Activated effector memory CD4-positive, alpha-beta T cell treated with Interleukin-2 at 50 U/mL for 16 hours (primary cell): ENCODE measurements around the gene BBS9.
"Not testable (repeated sequence)": the region's sequence is repeated elsewhere in the genome, so short reads cannot be mapped to it uniquely, and the experiment has no call there.

ENCODE experiments used
- DNase-seq: peaks from one replicate; pipeline ENCODE4 v3.0.0-alpha.2; 2020

The BBS9 gene

DNA sequence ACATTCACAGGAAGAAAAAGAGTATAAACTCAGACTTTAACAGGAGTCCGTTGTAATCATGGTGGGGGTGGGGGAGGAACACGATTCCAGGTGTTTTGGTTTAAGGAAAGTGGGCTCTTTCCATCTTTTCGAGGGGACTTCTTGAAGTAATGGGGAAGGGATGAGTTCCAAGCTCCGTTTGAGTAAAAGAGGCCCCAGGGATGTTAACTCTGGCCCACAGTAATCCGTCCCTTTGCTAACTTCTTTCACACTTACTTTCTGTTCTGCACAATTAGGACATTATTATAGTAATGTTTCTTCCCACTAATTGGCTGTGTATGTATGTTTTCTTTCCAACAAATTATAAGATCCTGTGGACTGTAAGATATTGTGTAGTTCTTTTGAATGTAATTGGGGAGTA lies 374.4 kb downstream of the BBS9 start:
- DNase-seq = no peak

DNA sequence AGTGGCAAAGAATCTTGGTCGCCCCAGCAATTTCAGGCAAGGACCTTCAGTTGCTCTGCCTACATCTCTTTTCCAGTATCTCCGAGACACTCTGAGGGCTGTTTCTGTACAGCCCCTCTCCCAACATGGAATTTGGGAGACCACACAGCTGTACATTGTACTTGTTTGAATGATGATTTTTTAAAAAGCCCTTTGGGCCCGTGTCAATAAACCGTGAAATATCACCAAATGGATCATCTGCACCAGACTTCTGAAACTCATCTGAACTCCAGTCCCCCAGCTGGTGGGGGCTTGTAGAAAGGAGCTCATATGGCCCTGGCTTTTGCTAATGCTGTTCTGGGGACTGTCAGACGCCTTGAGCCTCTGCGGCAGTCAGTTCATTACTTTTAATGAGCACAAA lies 374.9 kb downstream of the BBS9 start:
- no peak for DNase-seq

DNA sequence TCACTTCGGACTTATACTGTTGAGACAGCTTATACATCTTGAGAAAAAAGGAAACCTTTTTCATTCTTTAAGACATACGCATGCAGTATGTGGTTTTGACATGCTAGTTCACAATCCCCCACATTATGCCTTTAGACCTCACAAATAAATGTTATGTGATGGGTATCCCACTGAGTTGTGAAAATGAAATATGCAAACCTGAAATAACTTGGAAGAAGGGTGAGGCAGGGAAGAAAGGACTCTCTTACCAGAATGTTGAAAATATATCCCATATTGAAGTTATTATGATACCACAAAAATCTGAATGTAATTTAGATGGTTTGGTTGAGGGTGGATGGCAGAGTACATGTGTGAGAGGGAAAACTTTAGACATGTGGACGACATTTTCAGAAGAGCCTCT lies 379.8 kb downstream of the BBS9 start:
- DNase-seq = no peak

DNA sequence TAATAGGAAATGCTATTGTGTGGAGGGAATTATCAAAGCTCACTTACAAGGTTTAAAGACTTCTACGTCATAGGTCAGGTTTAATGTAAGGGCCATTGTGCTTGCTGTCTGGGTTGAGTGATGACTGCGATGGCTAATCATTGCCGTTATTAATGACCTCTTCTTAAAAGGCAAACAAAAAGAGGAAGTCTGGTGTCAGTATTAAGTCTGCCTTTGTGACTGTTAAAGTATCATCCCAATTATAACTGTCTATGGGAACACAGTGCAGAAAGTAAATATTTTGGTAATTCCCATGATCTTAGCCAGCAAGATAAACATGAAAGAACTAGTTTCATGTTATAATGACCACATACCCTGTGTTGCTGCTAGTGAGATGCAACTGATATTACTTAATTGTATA lies 382.4 kb downstream of the BBS9 start:
- DNase-seq = no peak

DNA sequence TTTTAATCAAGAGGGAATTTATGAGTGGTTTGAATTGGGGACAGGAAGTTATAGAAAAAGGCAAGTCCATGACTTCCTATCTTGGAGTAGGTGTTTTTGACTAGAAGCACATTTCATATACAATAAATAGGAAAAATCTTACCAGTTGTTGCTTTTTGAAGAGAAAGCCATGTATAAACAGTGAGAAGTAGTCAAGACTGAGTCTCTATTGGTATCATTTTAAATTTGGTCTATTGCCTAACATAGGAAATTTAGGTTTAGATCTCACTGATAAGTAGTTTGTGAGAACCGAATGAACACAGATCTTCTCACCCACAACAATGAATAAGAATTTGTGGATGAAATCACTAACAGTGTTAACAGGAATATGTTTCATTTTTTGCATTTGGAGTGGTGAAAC lies 387.2 kb downstream of the BBS9 start:
- DNase-seq = no peak

- DNase-seq = no peak
These were observed 387.8 kb downstream of the BBS9 start for GRCh38 chr7:33517191-33517590.

GRCh38 chr7:33527008-33527407 lies 397.6 kb downstream of the BBS9 start:
- DNase-seq = not testable (repeated sequence)

DNA sequence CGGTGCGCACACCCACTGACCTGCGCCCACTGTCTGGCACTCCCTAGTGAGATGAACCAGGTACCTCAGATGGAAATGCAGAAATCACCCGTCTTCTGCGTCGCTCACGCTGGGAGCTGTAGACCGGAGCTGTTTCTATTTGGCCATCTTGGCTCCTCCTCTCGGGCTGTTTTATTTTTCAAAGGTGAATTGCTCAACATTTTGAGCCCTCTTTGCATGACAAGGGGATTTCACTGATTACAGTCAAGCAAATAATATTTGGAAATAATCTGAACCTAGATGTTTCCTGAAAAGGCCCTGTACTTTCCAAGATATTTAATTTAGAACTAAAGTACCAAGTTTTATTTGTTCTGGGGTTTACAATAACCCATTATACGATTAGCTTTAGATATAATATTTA lies 398.2 kb downstream of the BBS9 start:
- not testable (repeated sequence) for DNase-seq

GRCh38 chr7:33529070-33529469 lies 399.7 kb downstream of the BBS9 start:
- DNase-seq = no peak

GRCh38 chr7:33530664-33531063 lies 401.3 kb downstream of the BBS9 start:
- DNase-seq = no peak

- DNase-seq = no peak
These were observed 402.5 kb downstream of the BBS9 start for GRCh38 chr7:33531888-33532287.

GRCh38 chr7:33534833-33535232 lies 405.5 kb downstream of the BBS9 start:
- DNase-seq = no peak

DNA sequence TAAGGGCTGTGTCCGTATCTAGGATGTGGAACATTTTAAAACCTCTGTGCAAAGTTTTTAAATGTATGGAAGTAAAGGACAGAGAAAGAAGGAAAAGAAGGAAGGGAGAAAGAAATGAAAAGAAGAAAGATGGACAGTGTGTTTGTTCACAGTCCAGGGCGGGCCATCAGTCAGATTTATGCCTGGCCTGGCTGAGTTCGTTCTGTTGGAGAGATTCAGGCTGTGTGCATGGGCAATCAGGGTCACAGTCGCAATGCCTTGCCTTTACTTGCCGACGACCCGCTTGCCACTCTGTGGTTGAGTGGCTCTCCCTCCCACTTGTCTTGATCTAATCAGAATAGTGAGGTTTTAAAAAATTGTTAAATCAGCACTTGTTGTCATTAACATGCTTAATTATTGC lies 406.6 kb downstream of the BBS9 start:
- DNase-seq = no peak

GRCh38 chr7:33536398-33537103 lies 407.2 kb downstream of the BBS9 start:
- no peak for DNase-seq

DNA sequence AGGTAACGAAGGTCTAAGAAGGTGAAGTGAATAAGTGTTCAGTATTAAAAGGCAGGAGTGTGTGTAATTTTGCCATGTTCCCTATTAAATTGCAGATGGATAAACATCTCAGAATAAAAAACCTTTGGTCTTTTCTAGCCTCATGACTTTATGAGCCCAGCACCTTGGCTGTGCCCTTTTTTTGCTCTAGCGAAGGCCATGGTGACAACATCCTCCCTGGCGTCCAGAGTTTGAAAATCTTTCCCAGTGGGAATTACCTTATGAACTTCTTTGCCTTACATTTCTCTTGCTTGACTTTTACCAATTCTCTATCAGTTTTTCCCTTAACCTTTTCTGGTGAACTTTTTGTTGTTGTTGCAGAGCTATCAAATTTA lies 407.7 kb downstream of the BBS9 start:
- no peak for DNase-seq

GRCh38 chr7:33539198-33539597 lies 409.8 kb downstream of the BBS9 start:
- no peak for DNase-seq

- no peak for DNase-seq
These were observed 410.5 kb downstream of the BBS9 start for GRCh38 chr7:33539659-33540400.

DNA sequence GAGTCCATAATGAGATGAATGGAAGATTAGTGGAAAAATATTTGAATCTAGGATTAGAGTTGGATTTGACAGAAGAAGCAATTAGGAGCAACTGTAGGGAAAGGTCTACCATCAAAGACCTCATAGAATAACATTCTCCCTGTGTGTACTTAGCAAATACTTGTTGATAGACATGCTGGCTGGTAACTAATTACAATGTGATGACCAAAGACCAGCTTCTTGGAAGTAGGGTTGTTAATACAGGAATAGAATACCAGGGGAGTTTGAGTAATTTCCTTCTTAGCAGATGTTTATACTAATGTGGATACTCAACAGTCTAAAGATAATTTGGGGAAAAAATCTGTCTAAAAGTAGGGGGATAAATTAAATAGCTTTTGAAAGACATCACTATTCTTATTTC lies 418.5 kb downstream of the BBS9 start:
- DNase-seq = no peak

DNA sequence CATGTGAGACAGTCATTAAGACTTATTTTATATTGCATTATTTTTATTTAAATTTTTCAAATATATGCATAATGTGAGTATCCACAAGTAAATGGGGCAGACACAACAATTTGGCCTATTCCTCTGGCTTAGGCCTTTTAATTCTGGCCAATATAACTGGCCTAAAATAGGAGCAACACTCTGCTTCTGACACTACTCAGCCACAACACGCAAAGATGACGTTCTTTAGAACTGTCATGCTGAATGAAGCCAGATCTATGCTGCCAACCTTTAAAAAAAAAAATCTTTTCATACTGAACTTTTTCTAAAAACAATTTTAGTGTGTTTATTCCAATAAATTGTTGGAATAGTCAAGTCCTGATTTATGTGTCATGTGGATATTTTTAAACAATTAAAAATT lies 421.0 kb downstream of the BBS9 start:
- DNase-seq = no peak

GRCh38 chr7:33550979-33551378 lies 421.6 kb downstream of the BBS9 start:
- no peak for DNase-seq

DNA sequence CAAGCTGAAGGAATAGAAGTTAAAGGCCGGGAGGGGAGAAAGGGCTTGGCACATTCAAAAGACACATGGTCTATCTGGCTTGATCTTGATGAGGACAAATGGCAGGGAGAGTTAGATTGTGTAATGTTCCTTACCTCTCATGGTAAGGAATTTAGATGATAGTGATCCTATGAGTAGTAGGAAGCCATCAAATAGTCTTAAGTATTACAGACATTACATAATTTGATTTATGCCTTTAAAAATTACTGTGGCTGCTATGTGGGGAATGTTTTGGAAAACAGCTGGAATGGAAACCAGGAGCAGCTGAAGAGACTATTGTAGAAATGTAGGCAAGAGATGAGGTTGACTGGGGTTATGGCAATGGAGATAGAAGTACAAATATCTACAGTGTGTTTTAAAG lies 424.7 kb downstream of the BBS9 start:
- no peak for DNase-seq

GRCh38 chr7:33554576-33554975 lies 425.2 kb downstream of the BBS9 start:
- no peak for DNase-seq

GRCh38 chr7:33556472-33556871 lies 427.1 kb downstream of the BBS9 start:
- DNase-seq = no peak

- DNase-seq = no peak
These were observed 429.4 kb downstream of the BBS9 start for GRCh38 chr7:33558549-33559323.
